HepG2 (cell line): ENCODE results near the gene PSMG3. TPM values are rescaled to one million over a fixed set of nuclear protein-coding genes. Genes with fewer than 3 reads are reported as not detected.
A peak's percentile ranks its signal among the peaks of the same experiment; 100 is the strongest.

ENCODE experiments used
- ARID4A ChIP-seq: sonication (generic); formaldehyde crosslinking; IDR thresholded peaks from 2 replicates; pipeline ENCODE4 v1.5.0; 2020; ENCODE audit warnings: mild to moderate bottlenecking, missing genetic modification reagents, borderline replicate concordance
- BHLHE40 ChIP-seq: IDR thresholded peaks from 2 replicates; pipeline ENCODE4 v1.6.1; 2011; ENCODE audit warnings: low read length, improper control_type of control experiment
- FOSL2 ChIP-seq: sonication (generic); formaldehyde crosslinking; IDR thresholded peaks from 2 replicates; pipeline ENCODE4 v1.4.0; 2020; ENCODE audit warnings: missing genetic modification reagents
- HNF4A ChIP-seq: sonication (generic); formaldehyde crosslinking; IDR thresholded peaks from 2 replicates; pipeline ENCODE4 v1.4.0; 2020; ENCODE audit warnings: missing genetic modification reagents
- JDP2 ChIP-seq: sonication (generic); formaldehyde crosslinking; IDR thresholded peaks from 2 replicates; pipeline ENCODE4 v1.8.1; 2022; ENCODE audit warnings: missing genetic modification reagents, borderline replicate concordance
- KLF6 ChIP-seq: IDR thresholded peaks from 2 replicates; pipeline ENCODE4 v1.8.0; 2016; ENCODE audit warnings: missing biosample characterization, missing genetic modification reagents
- NFKBIZ ChIP-seq: IDR thresholded peaks from 2 replicates; pipeline ENCODE4 v1.6.1; 2018; ENCODE audit warnings: missing genetic modification reagents, missing compliant biosample characterization
- SALL1 ChIP-seq: sonication (generic); formaldehyde crosslinking; IDR thresholded peaks from 2 replicates; pipeline ENCODE4 v1.8.0; 2022; ENCODE audit warnings: mild to moderate bottlenecking, missing genetic modification reagents
- TBX2 ChIP-seq: sonication (generic); formaldehyde crosslinking; IDR thresholded peaks from 2 replicates; pipeline ENCODE4 v1.5.0; 2020; ENCODE audit warnings: missing genetic modification reagents, mild to moderate bottlenecking, borderline replicate concordance
- YEATS4 ChIP-seq: sonication (generic); formaldehyde crosslinking; IDR thresholded peaks from 2 replicates; pipeline ENCODE4 v1.4.0; 2020; ENCODE audit warnings: missing genetic modification reagents, borderline replicate concordance
- ZBTB25 ChIP-seq: IDR thresholded peaks from 2 replicates; pipeline ENCODE4 v1.6.1; 2018; ENCODE audit warnings: missing genetic modification reagents
- ZBTB3 ChIP-seq: sonication (generic); formaldehyde crosslinking; IDR thresholded peaks from 2 replicates; pipeline ENCODE4 v1.4.0; 2020; ENCODE audit warnings: low read depth, mild to moderate bottlenecking, moderate library complexity, missing genetic modification reagents, borderline replicate concordance
- ZBTB7A ChIP-seq: sonication (generic); formaldehyde crosslinking; IDR thresholded peaks from 2 replicates; pipeline ENCODE4 v1.8.0; 2022; ENCODE audit warnings: mild to moderate bottlenecking, missing genetic modification reagents
- ZFP36L2 ChIP-seq: sonication (generic); formaldehyde crosslinking; IDR thresholded peaks from 2 replicates; pipeline ENCODE4 v1.4.0; 2020; ENCODE audit warnings: missing genetic modification reagents
- ZFP91 ChIP-seq: sonication (generic); formaldehyde crosslinking; IDR thresholded peaks from 2 replicates; pipeline ENCODE4 v1.9.0; 2022; ENCODE audit warnings: missing genetic modification reagents, mild to moderate bottlenecking, borderline replicate concordance
- ZNF296 ChIP-seq: sonication (generic); formaldehyde crosslinking; conservative IDR thresholded peaks from 2 replicates; pipeline ENCODE4 v1.5.0; 2020; ENCODE audit warnings: mild to moderate bottlenecking, missing genetic modification reagents
- ZNF343 ChIP-seq: sonication (generic); formaldehyde crosslinking; IDR thresholded peaks from 2 replicates; pipeline ENCODE4 v1.4.0; 2020; ENCODE audit warnings: mild to moderate bottlenecking, missing genetic modification reagents
- ZNF367 ChIP-seq: sonication (generic); formaldehyde crosslinking; IDR thresholded peaks from 2 replicates; pipeline ENCODE4 v1.4.0; 2020; ENCODE audit warnings: missing genetic modification reagents, borderline replicate concordance
- ZNF512B ChIP-seq: sonication (generic); formaldehyde crosslinking; IDR thresholded peaks from 2 replicates; pipeline ENCODE4 v1.5.1; 2020; ENCODE audit warnings: missing genetic modification reagents, mild to moderate bottlenecking, borderline replicate concordance
- ZNF678 ChIP-seq: sonication (generic); formaldehyde crosslinking; IDR thresholded peaks from 2 replicates; pipeline ENCODE4 v1.4.0; 2020; ENCODE audit warnings: mild to moderate bottlenecking, missing genetic modification reagents
- polyA plus RNA-seq, 8 experiments: library from polyadenylated mRNA; depleted of rRNA in 3 of 8; stranded (reverse) in 7 of 8; unstranded in 1 of 8; fragments of >200 nt; fragmentation: Illumina TruSeq in 4 of 8; extraction: Trizol in 4 of 8; gene quantifications; 2 replicates each; pipeline versions ENCODE4 v1.2.1 to v1.2.3, GENCODE V29; 2011 to 2016; ENCODE audit warnings: low read depth in 4 of 8, missing spikeins in 1 of 8, mixed read lengths in 1 of 8; ENCODE audit not compliant: insufficient read depth in 1 of 8
- total RNA-seq, 5 experiments: library from RNA; depleted of rRNA; stranded (reverse); fragments of >200 nt; fragmentation: Illumina TruSeq; extraction: Trizol; gene quantifications; 2 replicates each; pipeline ENCODE4 v1.2.3, GENCODE V29; 2016; ENCODE audit warnings: low read depth in 1 of 5

Gene PSMG3
- total and polyA plus RNA-seq, 2 of the 13 experiments (the other 11 are each of a cell fraction or from before 2014, with no cell fraction given): 29.6 to 48.4 TPM

- no peak for TF ChIP-seq ZBTB25 (CRISPR knock-in tag)
- TF ChIP-seq ZNF343: no peak
- TF ChIP-seq KLF6 (CRISPR knock-in tag): no peak
- no peak for TF ChIP-seq ZNF678 (CRISPR knock-in tag)
- peak; percentile 55 for TF ChIP-seq ZFP91 (CRISPR knock-in tag)
- TF ChIP-seq YEATS4 (CRISPR knock-in tag): peak; percentile 68; the same call in 1 of the 2 replicates
- TF ChIP-seq HNF4A: peak; percentile 87
- TF ChIP-seq ZBTB7A: no peak; the same call in 1 of the 2 replicates
- TF ChIP-seq BHLHE40: peak; percentile 77
- TF ChIP-seq ZNF296 (CRISPR knock-in tag): peak; percentile 88; the same call in 1 of the 2 replicates
- TF ChIP-seq SALL1: peak; percentile 68
- TF ChIP-seq FOSL2 (CRISPR knock-in tag): peak; percentile 53; the same call in 1 of the 2 replicates
- TF ChIP-seq TBX2: peak; percentile 59; the same call in 1 of the 2 replicates
- no peak for TF ChIP-seq ZFP36L2
- no peak for TF ChIP-seq ZBTB3 (CRISPR knock-in tag)
- TF ChIP-seq ZNF512B (CRISPR knock-in tag): 0 out of 2 replicates have a peak, but pooled peaks have one; percentile 72
- TF ChIP-seq ZNF367 (CRISPR knock-in tag): no peak
- TF ChIP-seq ARID4A (CRISPR knock-in tag): peak; percentile 75
- no peak for TF ChIP-seq JDP2 (CRISPR knock-in tag)
- no peak for TF ChIP-seq NFKBIZ
Measured at GRCh38 chr7:1531263-1531978, 38.4 kb downstream of the PSMG3 start (continued).
